MM.1S (cell line): Measurements from ENCODE around the gene AVPR1B.

Experiments used
- DNase-seq: peaks from one replicate; pipeline ENCODE4 v3.0.0-alpha.2; 2015
- H2AFZ ChIP-seq: fragments of 300-600 bp; sonication (generic); 2 replicates; pipeline ENCODE4 v1.6.0; 2016; ENCODE audit warnings: antibody characterized with exemption, low read length
- H3F3A ChIP-seq: fragments of 300-600 bp; sonication (generic); 2 replicates; pipeline ENCODE4 v1.6.1; 2016; ENCODE audit warnings: mild to moderate bottlenecking, antibody characterized with exemption, low read length, moderate library complexity, mixed read lengths; ENCODE audit not compliant: insufficient read depth
- H3K27ac ChIP-seq: fragments of 300-600 bp; sonication (generic); 2 replicates; pipeline ENCODE4 v1.5.1; 2016; ENCODE audit warnings: mild to moderate bottlenecking, low read length
- H3K27me3 ChIP-seq: fragments of 300-600 bp; sonication (generic); replicated peaks from 2 replicates; pipeline ENCODE4 v1.6.0; 2016; ENCODE audit warnings: low read length; ENCODE audit not compliant: insufficient read depth
- H3K36me3 ChIP-seq: fragments of 300-600 bp; sonication (generic); replicated peaks from 2 replicates; pipeline ENCODE4 v1.6.1; 2016; ENCODE audit warnings: mild to moderate bottlenecking, low read length, mixed read lengths; ENCODE audit not compliant: insufficient read depth
- H3K4me1 ChIP-seq: fragments of 300-600 bp; sonication (generic); 2 replicates; pipeline ENCODE4 v1.6.1; 2016; ENCODE audit warnings: low read length, mixed read lengths
- H3K4me2 ChIP-seq: fragments of 300-600 bp; sonication (generic); 2 replicates; pipeline ENCODE4 v1.6.0; 2016; ENCODE audit warnings: low read depth, low read length
- H3K4me3 ChIP-seq: fragments of 300-600 bp; sonication (generic); 2 replicates; pipeline ENCODE4 v1.5.1; 2016; ENCODE audit warnings: low read length, mixed read lengths
- H3K79me2 ChIP-seq: fragments of 300-600 bp; sonication (generic); 2 replicates; pipeline ENCODE4 v1.6.1; 2016; ENCODE audit warnings: mixed run types, low read length, mixed read lengths
- H3K9ac ChIP-seq: fragments of 300-600 bp; sonication (generic); 2 replicates; pipeline ENCODE4 v1.6.1; 2016; ENCODE audit warnings: low read length, mixed read lengths
- H3K9me2 ChIP-seq: fragments of 300-600 bp; sonication (generic); replicated peaks from 2 replicates; pipeline ENCODE4 v1.6.1; 2016; ENCODE audit warnings: mild to moderate bottlenecking, low read length, mixed read lengths; ENCODE audit not compliant: insufficient read depth
- H3K9me3 ChIP-seq: fragments of 300-600 bp; sonication (generic); replicated peaks from 2 replicates; pipeline ENCODE4 v1.6.1; 2016; ENCODE audit warnings: mild to moderate bottlenecking, low read length, mixed read lengths; ENCODE audit not compliant: insufficient read depth
- H4K20me1 ChIP-seq: fragments of 300-600 bp; sonication (generic); 2 replicates; pipeline ENCODE4 v1.6.1; 2016; ENCODE audit warnings: mild to moderate bottlenecking, low read length, moderate library complexity, mixed read lengths; ENCODE audit not compliant: insufficient read depth
- EZH2 ChIP-seq: fragments of 300-600 bp; sonication (generic); optimal IDR thresholded peaks from 2 replicates; pipeline ENCODE3; 2017; ENCODE audit warnings: low read depth, mild to moderate bottlenecking, antibody characterized with exemption, low read length, mixed read lengths
- EZH2phosphoT487 ChIP-seq: fragments of 300-600 bp; sonication (generic); IDR thresholded peaks from 2 replicates; pipeline ENCODE4 v1.6.1; 2018; ENCODE audit warnings: antibody characterized with exemption, low read length
- TF ChIP-seq, protein P1 (sequence below): fragments of 300-600 bp; sonication (generic); IDR thresholded peaks from 2 replicates; pipeline ENCODE4 v1.5.1; 2016; ENCODE audit warnings: antibody characterized with exemption, low read length, mixed read lengths

AVPR1B gene

DNA sequence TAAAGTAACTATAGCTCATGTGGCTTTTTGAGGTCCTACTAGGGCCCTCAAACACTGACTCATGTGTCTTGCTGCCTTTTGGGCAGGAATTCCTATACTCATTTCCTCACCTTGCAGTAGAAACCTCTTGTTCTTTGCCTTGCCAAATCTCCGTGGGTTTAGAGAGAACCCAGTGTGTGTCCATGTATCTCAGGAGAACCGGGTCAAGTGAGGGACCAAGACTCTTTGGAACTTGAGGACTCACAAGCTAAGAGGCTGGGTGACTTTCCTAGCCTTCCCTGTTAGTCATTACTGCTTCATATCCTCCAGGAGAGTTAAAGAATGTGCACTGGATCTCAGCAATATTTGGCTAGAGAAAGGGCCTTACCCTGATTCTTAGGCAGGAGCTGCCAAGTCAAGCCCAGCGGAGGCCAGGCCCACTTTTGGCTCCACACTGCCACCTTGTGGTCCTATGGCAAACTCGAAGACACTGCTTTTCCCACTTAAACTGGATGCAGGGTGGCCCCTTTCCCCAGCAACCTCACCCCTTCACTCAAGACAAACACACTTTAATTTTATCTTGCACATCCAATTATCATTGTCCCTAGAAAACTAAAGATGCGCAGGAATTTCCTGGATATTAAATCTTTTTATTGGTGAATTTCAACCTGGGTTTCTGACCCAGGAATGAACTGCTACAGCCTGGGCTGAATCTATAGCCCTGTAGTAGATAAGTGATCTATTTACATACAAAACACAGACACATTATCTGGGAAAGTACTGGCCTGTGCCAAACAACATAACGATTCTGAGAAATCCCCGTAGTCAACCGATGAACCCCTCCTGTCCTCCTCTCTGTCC lies 10.6 kb downstream of the AVPR1B start:
- Histone ChIP-seq H3K9me3 (no peaks in the 10 kb centered on the region), H3K36me3 (no peaks in the 10 kb centered on the region), H3K4me3 (no peak overlapping the region), H3K4me1 (peaks cover 3% of the 10 kb centered on the region; the same call in 1 of the 2 replicates), H3K79me2 (no peaks in the 10 kb centered on the region), H3K27me3 (no peaks in the 10 kb centered on the region), H3K9me2 (no peaks in the 10 kb centered on the region), H3K4me2 (no peak overlapping the region), H3K9ac (no peak overlapping the region), H4K20me1 (no peaks in the 10 kb centered on the region), H2AFZ (peak overlapping the region; percentile 36), H3K27ac (no peak overlapping the region), H3F3A (no peaks in the 10 kb centered on the region)
- TF ChIP-seq, protein P1, sequence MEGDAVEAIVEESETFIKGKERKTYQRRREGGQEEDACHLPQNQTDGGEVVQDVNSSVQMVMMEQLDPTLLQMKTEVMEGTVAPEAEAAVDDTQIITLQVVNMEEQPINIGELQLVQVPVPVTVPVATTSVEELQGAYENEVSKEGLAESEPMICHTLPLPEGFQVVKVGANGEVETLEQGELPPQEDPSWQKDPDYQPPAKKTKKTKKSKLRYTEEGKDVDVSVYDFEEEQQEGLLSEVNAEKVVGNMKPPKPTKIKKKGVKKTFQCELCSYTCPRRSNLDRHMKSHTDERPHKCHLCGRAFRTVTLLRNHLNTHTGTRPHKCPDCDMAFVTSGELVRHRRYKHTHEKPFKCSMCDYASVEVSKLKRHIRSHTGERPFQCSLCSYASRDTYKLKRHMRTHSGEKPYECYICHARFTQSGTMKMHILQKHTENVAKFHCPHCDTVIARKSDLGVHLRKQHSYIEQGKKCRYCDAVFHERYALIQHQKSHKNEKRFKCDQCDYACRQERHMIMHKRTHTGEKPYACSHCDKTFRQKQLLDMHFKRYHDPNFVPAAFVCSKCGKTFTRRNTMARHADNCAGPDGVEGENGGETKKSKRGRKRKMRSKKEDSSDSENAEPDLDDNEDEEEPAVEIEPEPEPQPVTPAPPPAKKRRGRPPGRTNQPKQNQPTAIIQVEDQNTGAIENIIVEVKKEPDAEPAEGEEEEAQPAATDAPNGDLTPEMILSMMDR: peak; percentile 99
- TF ChIP-seq EZH2: no peak
- no peak for TF ChIP-seq EZH2phosphoT487
- peak; percentile 88 for DNase-seq

DNA sequence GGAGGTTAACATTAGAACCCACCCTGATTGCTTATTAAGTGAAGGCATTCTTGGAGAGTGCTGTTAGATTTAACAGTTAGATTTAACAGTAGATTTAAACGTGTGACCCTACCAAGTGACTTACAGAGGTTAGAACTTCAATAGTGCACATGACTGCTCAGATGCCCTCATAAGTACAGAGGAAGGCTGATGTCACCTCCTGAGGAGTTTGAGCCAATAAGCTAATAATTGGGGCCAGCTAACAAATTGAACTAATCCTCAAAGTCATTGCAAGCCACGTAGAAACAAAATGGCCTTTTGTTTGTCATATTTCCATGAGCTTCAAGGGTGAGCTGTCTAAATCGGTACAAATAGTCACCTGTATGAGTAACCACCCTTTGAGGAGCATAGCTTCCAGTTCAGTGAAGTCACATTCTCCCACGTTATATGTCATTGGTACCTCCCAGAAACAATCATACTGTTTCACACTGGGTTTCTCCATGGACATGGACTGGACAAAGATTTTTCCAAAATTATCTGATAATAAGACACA lies 11.7 kb downstream of the AVPR1B start:
- Histone ChIP-seq H3K9ac (no peak overlapping the region), H3K4me1 (peaks cover 3% of the 10 kb centered on the region; the same call in 1 of the 2 replicates), H3F3A (no peaks in the 10 kb centered on the region), H3K9me3 (no peaks in the 10 kb centered on the region), H2AFZ (no peak overlapping the region), H3K27ac (no peak overlapping the region), H3K36me3 (no peaks in the 10 kb centered on the region), H3K79me2 (no peaks in the 10 kb centered on the region), H3K27me3 (no peaks in the 10 kb centered on the region), H3K4me2 (no peak overlapping the region), H3K4me3 (no peak overlapping the region), H3K9me2 (no peaks in the 10 kb centered on the region), H4K20me1 (no peaks in the 10 kb centered on the region)
- no peak for DNase-seq
- TF ChIP-seq, protein P1: no peak
- TF ChIP-seq EZH2: no peak
- TF ChIP-seq EZH2phosphoT487: no peak

DNA sequence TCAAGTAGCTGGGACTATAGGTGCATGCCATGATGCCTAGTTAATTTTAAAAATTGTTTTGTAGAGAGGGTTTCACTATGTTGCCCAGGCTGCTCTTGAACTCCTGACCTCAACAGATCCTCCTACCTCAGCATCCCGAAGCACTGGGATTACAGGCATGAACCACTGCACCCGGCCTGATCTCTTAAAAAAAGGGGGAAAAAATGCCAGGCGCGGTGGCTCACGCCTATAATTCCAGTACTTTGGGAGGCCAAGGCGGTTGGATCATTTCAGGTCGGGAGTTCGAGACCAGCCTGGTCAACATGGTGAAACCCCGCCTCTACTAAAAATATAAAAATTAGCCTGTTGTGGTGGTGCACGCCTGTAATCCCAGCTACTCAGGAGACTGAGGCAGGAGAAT lies 13.2 kb downstream of the AVPR1B start:
- DNase-seq: no peak
- no peak overlapping the region for H3K4me3 ChIP-seq
- no peak overlapping the region for H3K4me2 ChIP-seq
- no peak overlapping the region for H2AFZ ChIP-seq
- H4K20me1 ChIP-seq: no peaks in the 10 kb centered on the region
- H3K9me2 ChIP-seq: no peaks in the 10 kb centered on the region
- no peaks in the 10 kb centered on the region for H3K27me3 ChIP-seq
- no peaks in the 10 kb centered on the region for H3K9me3 ChIP-seq
- no peak overlapping the region for H3K27ac ChIP-seq
- peaks cover 3% of the 10 kb centered on the region; the same call in 1 of the 2 replicates for H3K4me1 ChIP-seq
- no peaks in the 10 kb centered on the region for H3K36me3 ChIP-seq
- H3K9ac ChIP-seq: no peak overlapping the region
- TF ChIP-seq EZH2: no peak
- TF ChIP-seq, protein P1: no peak
- TF ChIP-seq EZH2phosphoT487: no peak
- H3F3A ChIP-seq: no peaks in the 10 kb centered on the region
- no peaks in the 10 kb centered on the region for H3K79me2 ChIP-seq
